Measurements from ENCODE around the gene CDCA3. TPM values are rescaled to one million over a fixed set of nuclear protein-coding genes. Genes with fewer than 3 reads are reported as not detected.

CDCA3 gene
- total RNA-seq, 4 donors from 2014 or later = 0.47 to 1.6 (median 1.1) TPM

DNA sequence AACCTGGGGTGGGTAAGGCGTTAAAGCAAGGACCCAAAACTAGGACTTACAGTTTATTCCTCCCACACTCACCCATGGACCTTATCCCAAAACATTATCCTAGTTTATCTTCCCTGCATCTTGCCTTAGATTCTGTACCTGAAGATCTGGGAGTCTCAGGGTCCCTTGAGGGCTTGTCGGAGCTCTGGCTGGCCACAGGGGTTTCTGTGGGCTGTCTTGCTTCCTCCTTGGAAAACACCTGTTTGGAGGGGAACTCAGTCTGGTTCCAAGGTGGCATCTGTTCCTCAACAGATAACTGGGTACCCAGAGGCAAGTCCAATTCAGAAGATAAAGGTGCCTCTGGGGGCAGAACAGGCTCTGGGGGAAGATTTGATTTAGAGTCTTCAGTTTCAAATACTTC lies 1.7 kb downstream of the CDCA3 start:
- ATAC-seq (ENCODE audit: low FRiP score) (no peak), DNase-seq (ENCODE audit: low spot score) (no peak)
- TF ChIP-seq CTCF (IDR thresholded peaks at IDR 0.05) = no peak

GRCh38 chr12:6847676-6848075 lies 3.4 kb downstream of the CDCA3 start:
- ATAC-seq (ENCODE audit: low FRiP score) (no peak), DNase-seq (ENCODE audit: low spot score) (no peak)
- TF ChIP-seq CTCF (IDR thresholded peaks at IDR 0.05) = no peak

DNA sequence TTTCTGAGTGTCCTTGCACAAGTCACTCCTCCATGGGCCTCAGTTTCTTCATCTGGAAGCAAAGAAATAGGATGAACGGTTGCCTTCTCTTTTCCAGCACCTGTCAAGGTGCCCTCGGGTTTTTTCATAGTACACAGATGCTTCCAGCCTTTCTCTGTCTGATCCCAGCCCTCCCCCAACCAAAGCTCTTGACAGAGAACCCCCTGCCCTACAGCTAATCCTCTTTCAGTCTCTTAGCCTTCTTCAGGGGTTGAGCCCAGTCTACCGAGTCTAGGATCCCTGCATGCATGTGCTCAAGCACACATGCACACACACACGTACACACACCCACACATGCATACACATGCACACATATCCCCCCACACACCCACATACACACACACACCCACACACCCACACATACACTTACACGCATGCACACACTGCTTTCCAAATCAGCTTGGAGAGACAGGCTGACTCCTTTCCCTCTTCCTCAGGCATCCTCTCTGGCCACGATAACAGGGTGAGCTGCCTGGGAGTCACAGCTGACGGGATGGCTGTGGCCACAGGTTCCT lies 4.7 kb downstream of the CDCA3 start:
- ATAC-seq (ENCODE audit: low FRiP score) (no peak), DNase-seq (ENCODE audit: low spot score) (no peak)
- no peak for TF ChIP-seq CTCF (IDR thresholded peaks at IDR 0.05)

GRCh38 chr12:6845395-6845794 lies 5.7 kb downstream of the CDCA3 start:
- TF ChIP-seq CTCF (IDR thresholded peaks at IDR 0.05) = no peak
- ATAC-seq (ENCODE audit: low FRiP score) = no peak

GRCh38 chr12:6843118-6843902 lies 7.8 kb downstream of the CDCA3 start:
- DNase-seq (ENCODE audit: low spot score) (no peak), ATAC-seq (ENCODE audit: low FRiP score) (no peak)
- no peak for TF ChIP-seq CTCF (IDR thresholded peaks at IDR 0.05)

More at GRCh38 chr12:6845395-6845794, 5.7 kb downstream of the CDCA3 start:
- no peak for DNase-seq (ENCODE audit: low spot score)

DNA sequence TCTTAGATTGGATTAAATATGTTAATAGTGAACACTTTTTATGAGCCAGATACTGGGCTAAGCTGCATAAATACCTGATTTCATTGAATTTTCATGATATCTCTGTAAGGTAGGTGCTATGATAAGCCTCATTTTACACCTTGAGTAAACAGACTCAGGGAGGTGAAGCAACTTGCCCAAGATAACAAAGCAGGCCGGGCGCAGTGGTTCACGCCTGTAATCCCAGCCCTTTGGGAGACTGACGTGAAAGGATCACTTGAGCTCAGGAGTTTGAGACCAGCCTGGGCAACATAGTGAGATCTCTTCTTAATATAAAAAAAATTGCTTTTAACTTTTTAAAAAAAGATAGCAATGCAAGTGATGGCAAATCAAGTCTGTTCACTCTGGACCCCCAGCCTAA lies 9.0 kb downstream of the CDCA3 start:
- TF ChIP-seq CTCF (IDR thresholded peaks at IDR 0.05) = no peak
- no peak for DNase-seq (ENCODE audit: low spot score)
- no peak for ATAC-seq (ENCODE audit: low FRiP score)

All from omental fat pad (tissue), 4 donors.